ENCODE measurements around the gene CACNA1B. TPM values are rescaled to one million over a fixed set of nuclear protein-coding genes. Genes with fewer than 3 reads are reported as not detected.

CACNA1B gene
- total RNA-seq, 1 donor from 2014 or later: under 0.01 TPM

GRCh38 chr9:137960496-137960895, 82.9 kb downstream of the CACNA1B start:
- no peak for DNase-seq (ENCODE audit: low spot score)

GRCh38 chr9:137963525-137963924, 85.9 kb downstream of the CACNA1B start:
- no peak for DNase-seq (ENCODE audit: low spot score)

GRCh38 chr9:137965177-137965795, 87.7 kb downstream of the CACNA1B start:
- no peak for DNase-seq (ENCODE audit: low spot score)

- no peak for DNase-seq (ENCODE audit: low spot score)
Measured at GRCh38 chr9:137967280-137967953, 89.8 kb downstream of the CACNA1B start.

GRCh38 chr9:137968235-137968634, 90.7 kb downstream of the CACNA1B start:
- DNase-seq (ENCODE audit: low spot score): no peak

GRCh38 chr9:137969008-137969407, 91.4 kb downstream of the CACNA1B start:
- no peak for DNase-seq (ENCODE audit: low spot score)

GRCh38 chr9:137969685-137970084, 92.1 kb downstream of the CACNA1B start:
- DNase-seq (ENCODE audit: low spot score): no peak

GRCh38 chr9:137970098-137970497, 92.5 kb downstream of the CACNA1B start:
- no peak for DNase-seq (ENCODE audit: low spot score)

GRCh38 chr9:137970686-137971476, 93.3 kb downstream of the CACNA1B start:
- DNase-seq (ENCODE audit: low spot score): no peak

GRCh38 chr9:137971477-137972138, 94.0 kb downstream of the CACNA1B start:
- DNase-seq (ENCODE audit: low spot score): no peak

GRCh38 chr9:137972355-137972987, 94.9 kb downstream of the CACNA1B start:
- no peak for DNase-seq (ENCODE audit: low spot score)

- DNase-seq (ENCODE audit: low spot score): no peak
Measured at GRCh38 chr9:137972988-137973470, 95.4 kb downstream of the CACNA1B start.

GRCh38 chr9:137973829-137974416, 96.3 kb downstream of the CACNA1B start:
- DNase-seq (ENCODE audit: low spot score): no peak

GRCh38 chr9:137974746-137975526, 97.4 kb downstream of the CACNA1B start:
- DNase-seq (ENCODE audit: low spot score): no peak

GRCh38 chr9:137975527-137975913, 97.9 kb downstream of the CACNA1B start:
- no peak for DNase-seq (ENCODE audit: low spot score)

- no peak for DNase-seq (ENCODE audit: low spot score)
Measured at GRCh38 chr9:137975936-137976565, 98.5 kb downstream of the CACNA1B start.

- no peak for DNase-seq (ENCODE audit: low spot score)
Measured at GRCh38 chr9:137977571-137978261, 100.1 kb downstream of the CACNA1B start.

- no peak for DNase-seq (ENCODE audit: low spot score)
Measured at GRCh38 chr9:137978262-137978714, 100.7 kb downstream of the CACNA1B start.

- DNase-seq (ENCODE audit: low spot score): peak; percentile 3
Measured at GRCh38 chr9:137982200-137982599, 104.6 kb downstream of the CACNA1B start.

All from umbilical cord (tissue), 2 donors.